ENCODE results near the gene ZNHIT3. TPM values are rescaled to one million over a fixed set of nuclear protein-coding genes. Genes with fewer than 3 reads are reported as not detected.

Gene ZNHIT3
- total RNA-seq, 1 experiment from 2014 or later: 33.9 TPM

- CTCF ChIA-PET: interaction anchor here (0.5 to 1.0 kb wide), 3 partner anchors 8 to 67 kb away, joined by 3 to 5 read pairs (median 5); no protein-coding TSS in a partner anchor
These were observed 49.2 kb downstream of the ZNHIT3 start for GRCh38 chr17:36535669-36536081.

GRCh38 chr17:36540696-36541095 lies 54.2 kb downstream of the ZNHIT3 start:
- ChIA-PET POLR2A (no interaction called here), CTCF (interaction anchor here (0.7 kb wide), 1 partner anchor 9 kb away, joined by 3 read pairs; no protein-coding TSS in a partner anchor)
- Mint-ChIP-seq H3K27me3 (ENCODE audit: insufficient read depth, unreplicated experiment) (no peaks in the 10 kb centered on the region), H3K9me3 (ENCODE audit: unreplicated experiment) (no peaks in the 10 kb centered on the region), H3K27ac (ENCODE audit: low read depth, unreplicated experiment) (no peak overlapping the region), H3K4me1 (ENCODE audit: insufficient read depth, unreplicated experiment) (no peaks in the 10 kb centered on the region), H3K36me3 (ENCODE audit: insufficient read depth, unreplicated experiment) (peaks cover 37% of the 10 kb centered on the region), H3K4me3 (ENCODE audit: unreplicated experiment) (no peak overlapping the region)
- TF ChIP-seq CTCF (IDR thresholded peaks at IDR 0.05; ENCODE audit: unreplicated experiment): no peak
- BruUV-seq (replicated peaks): no TSS peak
- intact Hi-C loops (cut with micrococcal nuclease): no loop called here
- no peak for DNase-seq (ENCODE audit: unreplicated experiment)

More at GRCh38 chr17:36535669-36536081, 49.2 kb downstream of the ZNHIT3 start:
- no peak for DNase-seq (ENCODE audit: unreplicated experiment)
- H3K27ac Mint-ChIP-seq (ENCODE audit: low read depth, unreplicated experiment): peak overlapping the region; percentile 99
- intact Hi-C loops (cut with micrococcal nuclease): no loop called here
- no peaks in the 10 kb centered on the region for H3K9me3 Mint-ChIP-seq (ENCODE audit: unreplicated experiment)
- H3K27me3 Mint-ChIP-seq (ENCODE audit: insufficient read depth, unreplicated experiment): no peaks in the 10 kb centered on the region
- POLR2A ChIA-PET: interaction anchor here (0.9 to 5.7 kb wide), 9 partner anchors 10 to 644 kb away, joined by 3 to 266 read pairs (median 10); partner anchors contain the start of genes GGNBP2 and MRM1
- H3K4me1 Mint-ChIP-seq (ENCODE audit: insufficient read depth, unreplicated experiment): peaks cover 7% of the 10 kb centered on the region
- H3K36me3 Mint-ChIP-seq (ENCODE audit: insufficient read depth, unreplicated experiment): peaks cover 66% of the 10 kb centered on the region
- TF ChIP-seq CTCF (IDR thresholded peaks at IDR 0.05; ENCODE audit: unreplicated experiment): no peak
- peak overlapping the region; percentile 96 for H3K4me3 Mint-ChIP-seq (ENCODE audit: unreplicated experiment)
- BruUV-seq (replicated peaks): TSS peak; percentile 45

GRCh38 chr17:36542755-36543154 lies 56.3 kb downstream of the ZNHIT3 start:
- intact Hi-C loops (cut with micrococcal nuclease): no loop called here
- CTCF ChIA-PET: interaction anchor here (0.8 to 2.2 kb wide), 3 partner anchors 8 to 59 kb away, joined by 3 to 11 read pairs (median 4); partner anchors contain the start of genes MRM1, MYO19 and PIGW
- POLR2A ChIA-PET: interaction anchor here (0.7 to 8.0 kb wide), 4 partner anchors 7 to 525 kb away, joined by 3 to 266 read pairs (median 34); partner anchors contain the start of genes MRM1, MYO19 and PIGW
- no TSS peak for BruUV-seq (replicated peaks)
- no peak for DNase-seq (ENCODE audit: unreplicated experiment)
- H3K27me3 Mint-ChIP-seq (ENCODE audit: insufficient read depth, unreplicated experiment): no peaks in the 10 kb centered on the region
- peaks cover 3% of the 10 kb centered on the region for H3K4me1 Mint-ChIP-seq (ENCODE audit: insufficient read depth, unreplicated experiment)
- no peaks in the 10 kb centered on the region for H3K9me3 Mint-ChIP-seq (ENCODE audit: unreplicated experiment)
- no peak overlapping the region for H3K27ac Mint-ChIP-seq (ENCODE audit: low read depth, unreplicated experiment)
- H3K4me3 Mint-ChIP-seq (ENCODE audit: unreplicated experiment): peak overlapping the region; percentile 96
- peaks cover 35% of the 10 kb centered on the region for H3K36me3 Mint-ChIP-seq (ENCODE audit: insufficient read depth, unreplicated experiment)
- no peak for TF ChIP-seq CTCF (IDR thresholded peaks at IDR 0.05; ENCODE audit: unreplicated experiment)

GRCh38 chr17:36544044-36544306 lies 57.5 kb downstream of the ZNHIT3 start:
- Mint-ChIP-seq H3K36me3 (ENCODE audit: insufficient read depth, unreplicated experiment) (peaks cover 23% of the 10 kb centered on the region), H3K4me3 (ENCODE audit: unreplicated experiment) (peak overlapping the region; percentile 96), H3K9me3 (ENCODE audit: unreplicated experiment) (no peaks in the 10 kb centered on the region), H3K27ac (ENCODE audit: low read depth, unreplicated experiment) (peak overlapping the region; percentile 95), H3K4me1 (ENCODE audit: insufficient read depth, unreplicated experiment) (peaks cover 12% of the 10 kb centered on the region), H3K27me3 (ENCODE audit: insufficient read depth, unreplicated experiment) (no peaks in the 10 kb centered on the region)
- intact Hi-C loops (cut with micrococcal nuclease): loop anchor here (1.0 to 2.0 kb wide), 2 partner anchors 10 to 49 kb away; partner anchors contain the start of genes MYO19 and PIGW
- CTCF ChIA-PET: interaction anchor here (0.7 to 2.2 kb wide), 4 partner anchors 8 to 58 kb away, joined by 4 to 11 read pairs (median 4); partner anchors contain the start of gene MRM1
- POLR2A ChIA-PET: interaction anchor here (0.6 to 8.0 kb wide), 12 partner anchors 8 to 814 kb away, joined by 3 to 266 read pairs (median 5); partner anchors contain the start of genes MRM1, MYO19 and PIGW
- no peak for DNase-seq (ENCODE audit: unreplicated experiment)
- no TSS peak for BruUV-seq (replicated peaks)
- TF ChIP-seq CTCF (IDR thresholded peaks at IDR 0.05; ENCODE audit: unreplicated experiment): peak; percentile 11
